HG03066 (cell line): ENCODE measurements around the gene FRMD4A.

Source experiments
- ATAC-seq: cut with Tn5 transposase; IDR thresholded peaks from one replicate; pipeline ENCODE4 v1.9.1; 2021; ENCODE audit warnings: low read depth; ENCODE audit not compliant: unreplicated experiment

Gene FRMD4A

DNA sequence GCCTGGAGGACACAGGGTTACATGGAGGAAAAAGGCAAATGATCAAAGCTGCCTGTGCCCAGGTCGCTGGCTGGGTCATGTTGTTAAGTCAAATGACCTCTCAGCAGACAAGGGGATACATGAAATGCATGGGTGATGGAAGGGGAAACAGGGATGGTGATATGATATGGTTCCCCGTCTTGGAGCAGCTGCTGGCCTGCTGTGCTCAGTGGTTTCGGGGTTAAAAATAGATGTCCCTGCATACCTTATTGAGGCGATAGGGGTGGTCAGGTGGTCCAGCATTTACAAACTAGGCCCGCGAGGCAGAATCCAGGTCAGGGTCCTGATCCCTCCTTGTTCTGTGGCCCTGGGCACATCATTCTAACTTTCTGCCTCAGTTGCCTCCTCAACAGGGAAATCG is 586.8 kb downstream of the FRMD4A start:
- no peak for ATAC-seq

GRCh38 chr10:13743101-13743693 is 587.5 kb downstream of the FRMD4A start:
- ATAC-seq = peak; percentile 47

GRCh38 chr10:13741438-13741837 is 589.3 kb downstream of the FRMD4A start:
- no peak for ATAC-seq

- ATAC-seq = no peak
Observed at GRCh38 chr10:13740461-13740860, 590.3 kb downstream of the FRMD4A start.

- no peak for ATAC-seq
Observed at GRCh38 chr10:13739183-13739582, 591.5 kb downstream of the FRMD4A start.

DNA sequence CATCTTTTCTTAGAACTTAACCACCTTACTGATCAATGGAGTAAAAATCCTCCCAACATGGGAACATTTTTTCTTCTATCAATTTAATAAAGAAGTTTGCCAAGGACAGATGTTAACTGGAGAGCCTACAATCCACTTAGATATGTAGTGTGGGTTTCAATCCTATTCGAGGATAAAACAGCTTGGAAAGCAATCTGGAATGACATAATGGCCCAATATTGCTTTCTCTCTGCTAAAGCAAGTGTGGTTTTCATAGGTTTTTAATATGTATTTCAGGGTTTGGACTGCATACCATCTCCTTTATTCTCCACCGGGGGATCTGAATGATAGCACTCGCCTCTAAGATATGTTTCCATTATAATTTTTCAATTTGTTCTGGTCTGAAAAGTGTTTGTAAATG is 594.2 kb downstream of the FRMD4A start:
- ATAC-seq = no peak

GRCh38 chr10:13734151-13734550 is 596.6 kb downstream of the FRMD4A start:
- no peak for ATAC-seq

DNA sequence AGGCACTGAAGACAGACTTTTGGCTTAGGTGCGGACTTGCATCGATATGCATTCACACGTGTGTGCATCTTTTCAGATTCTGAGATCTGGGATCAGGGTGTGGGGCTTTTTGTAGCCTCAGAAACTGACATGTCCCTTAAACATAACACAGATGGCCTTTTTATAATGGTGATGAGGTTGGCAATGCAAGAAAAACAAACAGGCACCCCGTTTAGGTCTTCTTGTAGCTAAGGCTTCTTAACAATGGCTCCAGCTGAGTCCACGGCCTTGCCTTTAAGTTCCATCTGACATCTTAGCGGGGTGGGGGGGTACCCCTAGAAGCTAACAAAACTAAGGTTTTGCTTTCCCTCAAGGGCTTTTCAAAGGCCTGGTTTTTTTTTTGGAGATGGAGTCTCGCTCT is 597.7 kb downstream of the FRMD4A start:
- ATAC-seq = no peak

- ATAC-seq = no peak
Observed at GRCh38 chr10:13732465-13732881, 598.3 kb downstream of the FRMD4A start.

DNA sequence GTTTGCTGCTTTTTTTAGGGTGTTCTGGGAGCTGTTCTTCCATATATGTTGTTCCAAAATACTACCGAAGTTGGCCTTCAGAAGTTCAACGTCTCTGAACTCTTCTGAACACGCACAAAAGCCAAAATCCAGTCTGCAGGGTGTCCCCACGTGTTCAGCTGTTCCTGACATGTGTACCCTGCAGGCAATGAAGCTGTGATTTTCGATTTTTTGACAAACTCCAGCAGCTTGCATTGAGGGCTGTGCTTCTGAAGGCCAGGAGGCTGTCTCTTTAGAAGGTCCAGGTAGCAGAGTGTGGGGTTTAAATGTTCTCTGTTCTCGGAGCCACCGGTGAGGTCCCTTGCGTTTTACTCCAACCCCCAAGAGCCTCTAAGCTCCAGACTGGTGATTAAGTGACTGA is 598.9 kb downstream of the FRMD4A start:
- no peak for ATAC-seq

DNA sequence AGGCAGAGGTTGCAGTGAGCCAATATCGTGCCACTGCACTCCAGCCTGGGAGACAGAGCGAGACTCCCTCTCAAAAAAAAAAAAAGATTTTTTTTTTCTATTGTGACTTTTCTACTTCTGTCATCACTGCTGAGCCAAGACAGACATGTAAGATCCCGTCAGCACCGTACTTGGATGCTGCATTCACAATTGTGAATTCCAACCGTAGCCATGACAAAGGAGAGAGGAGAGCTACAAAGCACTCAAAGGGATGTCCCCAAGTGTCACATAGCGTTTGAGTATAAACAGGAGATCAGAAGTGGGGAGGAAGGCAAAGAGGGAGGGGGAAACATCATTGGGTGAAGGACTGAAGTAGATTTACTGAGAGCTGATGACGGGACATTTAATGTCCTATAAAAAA is 599.8 kb downstream of the FRMD4A start:
- ATAC-seq = no peak

GRCh38 chr10:13730306-13730652 is 600.4 kb downstream of the FRMD4A start:
- no peak for ATAC-seq

GRCh38 chr10:13729586-13730305 is 601.0 kb downstream of the FRMD4A start:
- ATAC-seq = no peak

DNA sequence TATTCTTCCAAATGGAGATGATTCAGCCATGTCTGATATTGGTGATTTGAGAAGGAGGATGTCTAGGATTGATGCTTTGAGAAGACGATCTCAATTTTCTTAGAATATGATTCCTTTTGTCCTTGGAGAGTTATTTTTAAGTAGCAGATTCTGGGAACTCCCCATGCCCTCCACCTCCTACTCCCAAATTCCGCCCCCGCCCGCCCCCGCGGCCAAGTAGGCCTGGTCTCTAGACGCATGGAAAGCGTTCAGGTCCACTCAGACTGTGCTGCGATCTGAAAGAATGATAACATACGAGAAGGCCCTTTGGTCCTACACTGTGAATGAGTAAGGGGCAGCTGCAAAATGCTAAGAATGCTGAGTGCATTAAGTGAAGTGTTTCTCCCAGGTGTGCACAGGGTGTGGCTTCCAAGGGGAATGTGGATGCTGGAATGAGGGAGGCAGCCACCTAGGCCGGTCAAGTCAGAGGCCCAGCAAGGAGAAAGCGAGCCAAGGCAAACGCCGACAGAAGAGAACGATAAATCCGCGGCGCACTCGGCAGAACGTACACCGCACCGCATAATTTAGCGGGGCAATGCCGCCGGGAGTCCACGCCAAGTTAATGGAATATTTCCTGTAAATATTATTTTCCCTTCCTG is 601.7 kb downstream of the FRMD4A start:
- ATAC-seq = no peak

GRCh38 chr10:13725594-13725993 is 605.1 kb downstream of the FRMD4A start:
- no peak for ATAC-seq

- ATAC-seq = no peak
Observed at GRCh38 chr10:13724484-13724883, 606.2 kb downstream of the FRMD4A start.

DNA sequence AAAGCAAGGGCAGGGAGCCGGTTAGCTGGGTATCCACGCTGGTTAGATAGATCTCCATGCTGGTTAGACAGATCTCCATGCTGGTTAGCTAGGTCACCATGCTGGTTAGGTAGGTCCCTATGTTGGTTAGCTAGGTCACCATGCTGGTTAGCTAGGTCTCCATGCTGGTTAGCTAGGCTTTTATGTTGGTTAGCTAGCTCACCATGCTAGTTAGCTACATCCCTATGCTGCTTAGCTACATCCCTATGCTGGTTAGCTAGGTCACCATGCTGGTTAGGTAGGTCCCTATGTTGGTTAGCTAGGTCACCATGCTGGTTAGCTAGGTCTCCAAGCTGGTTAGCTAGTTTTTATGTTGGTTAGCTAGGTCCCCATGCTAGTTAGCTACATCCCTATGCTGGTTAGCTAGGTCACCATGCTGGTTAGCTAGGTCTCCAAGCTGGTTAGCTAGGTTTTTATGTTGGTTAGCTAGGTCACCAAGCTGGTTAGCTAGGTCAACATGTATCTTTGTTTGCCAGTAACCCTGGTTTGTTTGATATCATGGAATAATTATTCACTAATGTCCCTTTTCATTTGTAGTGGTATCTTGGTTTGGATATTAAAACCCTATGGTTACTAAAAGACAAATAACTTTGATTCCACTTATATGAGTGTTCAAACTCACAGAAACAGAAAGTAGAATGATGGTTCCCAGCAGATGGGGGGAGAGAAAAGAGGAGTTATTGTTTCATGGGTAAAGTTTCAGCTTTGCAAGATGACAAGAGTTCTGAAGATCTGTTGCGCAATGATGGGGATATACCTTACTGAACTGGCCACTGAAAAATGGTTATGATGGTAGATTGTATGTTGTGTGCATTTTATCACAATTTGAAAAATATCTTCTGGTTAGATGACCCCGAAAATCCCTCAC is 607.7 kb downstream of the FRMD4A start:
- no peak for ATAC-seq

GRCh38 chr10:13721486-13721885 is 609.2 kb downstream of the FRMD4A start:
- ATAC-seq = no peak

GRCh38 chr10:13720699-13721098 is 610.0 kb downstream of the FRMD4A start:
- no peak for ATAC-seq

DNA sequence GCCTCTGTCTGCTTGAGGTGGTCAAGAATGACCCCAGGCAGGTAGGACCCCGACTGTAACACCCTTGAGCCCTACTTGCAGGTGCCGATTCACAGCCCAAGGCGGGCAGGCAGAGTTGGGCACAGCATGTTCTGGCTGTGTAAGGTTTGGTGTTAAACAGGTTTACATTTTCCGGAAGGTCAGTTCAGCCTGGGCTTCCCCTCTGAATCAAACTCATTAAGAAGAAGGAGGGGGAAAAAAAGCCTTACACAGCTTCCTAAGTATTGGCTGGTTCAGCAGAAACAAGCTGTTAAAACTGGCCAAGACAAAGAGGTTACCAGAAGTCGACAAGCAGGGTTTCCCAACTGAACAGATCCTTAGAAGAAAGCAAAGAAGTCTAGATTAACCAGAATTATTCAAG is 611.3 kb downstream of the FRMD4A start:
- no peak for ATAC-seq

DNA sequence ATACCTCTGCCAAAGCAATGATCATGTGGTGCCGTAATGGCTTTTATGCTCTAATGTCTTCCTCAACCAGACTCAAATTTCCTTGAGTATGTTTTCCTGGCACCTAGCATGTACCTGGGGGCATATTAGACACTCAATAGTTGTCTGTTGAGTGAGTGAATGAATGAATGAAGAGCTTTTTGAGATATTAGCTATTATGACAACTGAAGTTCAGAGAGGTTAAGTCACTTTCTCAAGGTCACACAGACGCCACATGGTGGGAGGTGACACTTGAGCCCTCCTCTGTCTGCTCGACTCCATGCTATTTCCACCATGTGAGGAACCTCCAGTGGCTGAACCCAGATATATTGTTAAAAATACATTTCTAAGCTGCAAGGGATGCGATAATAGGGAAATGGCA is 611.9 kb downstream of the FRMD4A start:
- no peak for ATAC-seq
